Endodermal cell (in vitro differentiated cells): ENCODE measurements around the gene CEBPZ. TPM values are rescaled to one million over a fixed set of nuclear protein-coding genes. Genes with fewer than 3 reads are reported as not detected.

Source experiments
- DNase-seq: peaks from one replicate; pipeline ENCODE4 v3.0.0-alpha.2; 2017
- H3K27ac ChIP-seq: 2 replicates; pipeline ENCODE4 v1.5.1; 2013; ENCODE audit warnings: mild to moderate bottlenecking, low read depth, low read length, moderate library complexity
- H3K27me3 ChIP-seq: 2 replicates; pipeline ENCODE4 v1.6.1; 2013; ENCODE audit warnings: mild to moderate bottlenecking, low read length, moderate library complexity; ENCODE audit not compliant: insufficient read depth, control insufficient read depth, poor library complexity, severe bottlenecking
- H3K36me3 ChIP-seq: 2 replicates; pipeline ENCODE4 v1.7.0; 2013; ENCODE audit warnings: mild to moderate bottlenecking, low read length, moderate library complexity; ENCODE audit not compliant: control insufficient read depth, insufficient read depth
- H3K4me1 ChIP-seq: one replicate; pipeline ENCODE4 v1.7.0; 2013; ENCODE audit warnings: low read length; ENCODE audit not compliant: control insufficient read depth, insufficient read depth
- H3K4me3 ChIP-seq: 2 replicates; pipeline ENCODE4 v1.5.1; 2013; ENCODE audit warnings: mild to moderate bottlenecking, low read length, moderate library complexity
- H3K9ac ChIP-seq: 2 replicates; pipeline ENCODE4 v1.6.1; 2013; ENCODE audit warnings: mild to moderate bottlenecking, low read length, moderate library complexity; ENCODE audit not compliant: poor library complexity, severe bottlenecking; ENCODE audit errors: extremely low read depth
- H3K9me3 ChIP-seq: 2 replicates; pipeline ENCODE4 v1.6.1; 2013; ENCODE audit warnings: mild to moderate bottlenecking, low read length, moderate library complexity; ENCODE audit not compliant: control insufficient read depth
- H3K27ac Mint-ChIP-seq: 2 replicates; pipeline ENCODE4 v1.8.0; 2020; ENCODE audit warnings: mixed read lengths
- H3K27me3 Mint-ChIP-seq: 2 replicates; pipeline ENCODE4 v1.8.0; 2021; ENCODE audit warnings: mild to moderate bottlenecking, mixed read lengths; ENCODE audit not compliant: insufficient read depth
- H3K36me3 Mint-ChIP-seq: 2 replicates; pipeline ENCODE4 v1.8.0; 2020; ENCODE audit warnings: low read depth, mixed read lengths
- H3K4me1 Mint-ChIP-seq: 2 replicates; pipeline ENCODE4 v1.8.0; 2020; ENCODE audit warnings: mixed read lengths
- H3K4me3 Mint-ChIP-seq: 2 replicates; pipeline ENCODE4 v1.8.0; 2020; ENCODE audit warnings: mild to moderate bottlenecking, moderate library complexity, mixed read lengths
- H3K9me3 Mint-ChIP-seq: 2 replicates; pipeline ENCODE4 v1.8.0; 2020; ENCODE audit warnings: mild to moderate bottlenecking, mixed read lengths
- WGBS, 2 experiments: methylation state at CpG; one replicate each; pipeline versions ENCODE4 v1.1.5 to v1.1.7; 2013; ENCODE audit warnings: missing lambda C conversion rate in 2 of 2, mixed read lengths in 1 of 2; ENCODE audit not compliant: insufficient coverage in 1 of 2, insufficient read length in 1 of 2; 5-methylcytosine and 5-hydroxymethylcytosine counted together
- total RNA-seq, 2 donors: library from RNA; stranded (reverse); fragmentation: NEBNext Ultra II Directional in 1 of 2; extraction: Animal tissue kit (Norgen Biotek cat#: 25700) in 1 of 2; gene quantifications; 2 replicates in 1 of 2; 3 replicates in 1 of 2; pipeline ENCODE4 v1.2.1, GENCODE V29; 2021
- TF ChIP-seq, protein P1 (sequence below): fragments of 200-600 bp; sonication (generic); conservative IDR thresholded peaks from 2 replicates; pipeline ENCODE4 v1.5.0; 2021; ENCODE audit warnings: antibody characterized with exemption, mild to moderate bottlenecking

The CEBPZ gene
- total RNA-seq, 2 donors from 2014 or later: 66.9 to 80.5 TPM

DNA sequence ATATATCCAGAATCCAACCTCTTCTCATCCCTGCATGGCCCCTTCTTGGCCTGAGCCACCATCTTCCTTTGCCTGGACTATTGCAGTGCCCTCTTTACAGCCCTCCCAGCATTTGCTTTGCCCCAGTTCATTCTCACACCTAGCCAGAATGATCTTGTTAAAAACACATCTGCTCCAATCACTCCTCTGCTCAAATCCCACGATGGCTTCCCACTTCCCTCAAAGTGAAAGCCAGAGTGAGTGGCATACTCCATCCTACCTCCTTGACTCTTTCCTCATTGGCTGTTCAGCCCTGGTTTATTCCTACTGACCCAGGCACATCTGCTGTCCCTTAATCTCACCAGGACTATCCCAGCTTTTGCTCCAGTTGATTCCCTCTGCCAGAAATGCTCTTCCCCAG is 57.7 kb downstream of the CEBPZ start:
- H3K27ac Mint-ChIP-seq: no peak overlapping the region
- Histone ChIP-seq H3K9ac (no peak overlapping the region), H3K36me3 (no peaks in the 10 kb centered on the region), H3K27ac (no peak overlapping the region), H3K9me3 (no peaks in the 10 kb centered on the region), H3K4me3 (no peak overlapping the region), H3K27me3 (no peaks in the 10 kb centered on the region), H3K4me1 (no peaks in the 10 kb centered on the region)
- DNase-seq: no peak
- no peaks in the 10 kb centered on the region for H3K9me3 Mint-ChIP-seq
- H3K4me3 Mint-ChIP-seq: no peak overlapping the region
- no peaks in the 10 kb centered on the region for H3K27me3 Mint-ChIP-seq
- TF ChIP-seq, protein P1, sequence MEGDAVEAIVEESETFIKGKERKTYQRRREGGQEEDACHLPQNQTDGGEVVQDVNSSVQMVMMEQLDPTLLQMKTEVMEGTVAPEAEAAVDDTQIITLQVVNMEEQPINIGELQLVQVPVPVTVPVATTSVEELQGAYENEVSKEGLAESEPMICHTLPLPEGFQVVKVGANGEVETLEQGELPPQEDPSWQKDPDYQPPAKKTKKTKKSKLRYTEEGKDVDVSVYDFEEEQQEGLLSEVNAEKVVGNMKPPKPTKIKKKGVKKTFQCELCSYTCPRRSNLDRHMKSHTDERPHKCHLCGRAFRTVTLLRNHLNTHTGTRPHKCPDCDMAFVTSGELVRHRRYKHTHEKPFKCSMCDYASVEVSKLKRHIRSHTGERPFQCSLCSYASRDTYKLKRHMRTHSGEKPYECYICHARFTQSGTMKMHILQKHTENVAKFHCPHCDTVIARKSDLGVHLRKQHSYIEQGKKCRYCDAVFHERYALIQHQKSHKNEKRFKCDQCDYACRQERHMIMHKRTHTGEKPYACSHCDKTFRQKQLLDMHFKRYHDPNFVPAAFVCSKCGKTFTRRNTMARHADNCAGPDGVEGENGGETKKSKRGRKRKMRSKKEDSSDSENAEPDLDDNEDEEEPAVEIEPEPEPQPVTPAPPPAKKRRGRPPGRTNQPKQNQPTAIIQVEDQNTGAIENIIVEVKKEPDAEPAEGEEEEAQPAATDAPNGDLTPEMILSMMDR: no peak
- WGBS, 2 experiments: 95 to 100% methylated on average over 1 of the region's 1 CpG
- H3K4me1 Mint-ChIP-seq: no peaks in the 10 kb centered on the region
- no peaks in the 10 kb centered on the region for H3K36me3 Mint-ChIP-seq

DNA sequence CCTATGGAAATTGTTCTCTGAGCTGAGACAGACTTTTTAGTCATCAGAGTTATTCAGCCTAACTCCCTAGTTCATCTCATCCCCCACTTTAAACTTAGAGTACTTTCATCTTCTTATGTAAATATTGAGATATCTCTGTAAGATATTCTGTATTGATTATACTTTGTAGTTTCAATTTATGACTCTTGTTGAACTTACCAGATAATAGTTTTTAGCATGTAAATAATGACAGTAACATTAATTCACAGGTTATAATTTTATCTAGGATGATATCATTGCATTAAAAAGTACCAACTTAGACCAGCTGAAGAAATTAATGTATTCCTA is 59.8 kb downstream of the CEBPZ start:
- Mint-ChIP-seq H3K4me3 (no peak overlapping the region), H3K4me1 (no peaks in the 10 kb centered on the region), H3K27ac (no peak overlapping the region), H3K36me3 (no peaks in the 10 kb centered on the region), H3K9me3 (peaks cover 3% of the 10 kb centered on the region), H3K27me3 (no peaks in the 10 kb centered on the region)
- H3K9ac ChIP-seq: no peak overlapping the region
- no peak overlapping the region for H3K4me3 ChIP-seq
- no peak for DNase-seq
- H3K27me3 ChIP-seq: no peaks in the 10 kb centered on the region
- no peaks in the 10 kb centered on the region for H3K4me1 ChIP-seq
- no peaks in the 10 kb centered on the region for H3K36me3 ChIP-seq
- H3K27ac ChIP-seq: no peak overlapping the region
- TF ChIP-seq, protein P1: no peak
- H3K9me3 ChIP-seq: no peaks in the 10 kb centered on the region

GRCh38 chr2:37168217-37168981 is 63.0 kb downstream of the CEBPZ start:
- Histone ChIP-seq H3K9me3 (peaks cover 22% of the 10 kb centered on the region), H3K27ac (no peak overlapping the region)
- no peak overlapping the region for H3K4me3 Mint-ChIP-seq

More at GRCh38 chr2:37168217-37168981, 63.0 kb downstream of the CEBPZ start:
- WGBS, 2 experiments: 56 to 76% methylated on average over 12 to 17 of the region's 17 CpGs
- TF ChIP-seq, protein P1: peak; percentile 94
- H3K36me3 ChIP-seq: no peaks in the 10 kb centered on the region
- Mint-ChIP-seq H3K27me3 (no peaks in the 10 kb centered on the region), H3K36me3 (no peaks in the 10 kb centered on the region), H3K9me3 (peaks cover 29% of the 10 kb centered on the region), H3K27ac (no peak overlapping the region), H3K4me1 (no peaks in the 10 kb centered on the region)
- H3K4me3 ChIP-seq: no peak overlapping the region
- no peaks in the 10 kb centered on the region for H3K4me1 ChIP-seq
- no peak overlapping the region for H3K9ac ChIP-seq
- peak; percentile 65 for DNase-seq
- H3K27me3 ChIP-seq: no peaks in the 10 kb centered on the region
